Hematopoietic multipotent progenitor cell (in vitro differentiated cells): ENCODE data around the gene AHCYL1. TPM values are rescaled to one million over a fixed set of nuclear protein-coding genes. Genes with fewer than 3 reads are reported as not detected.

Experiments
- DNase-seq, 3 donors: peaks; one replicate each; pipeline ENCODE4 v3.0.0-alpha.2; 2011 to 2015; ENCODE audit warnings: low read depth in 2 of 3, low spot score in 2 of 3
- total RNA-seq: library from RNA; depleted of rRNA; stranded (reverse); fragments of >200 nt; gene quantifications from one replicate; pipeline ENCODE4 v1.2.3, GENCODE V29; 2012

The AHCYL1 gene
- total RNA-seq, 1 donor = 39.3 TPM

GRCh38 chr1:110034451-110035235, 50.1 kb downstream of the AHCYL1 start, which contains the start of gene STRIP1:
STRIP1 (plus strand) TSS chr1:110034624; CDS start chr1:110034638, 14 bp downstream.
- DNase-seq = peak; percentile 80 to 97 (median 95)

- no peak for DNase-seq
Measured at GRCh38 chr1:110035236-110035752, 50.7 kb downstream of the AHCYL1 start.

- no peak for DNase-seq
Measured at GRCh38 chr1:110038271-110038670, 53.7 kb downstream of the AHCYL1 start.

GRCh38 chr1:110039641-110040040, 55.1 kb downstream of the AHCYL1 start:
- no peak for DNase-seq

- DNase-seq = no peak
Measured at GRCh38 chr1:110040548-110040947, 56.0 kb downstream of the AHCYL1 start.

- DNase-seq = no peak
Measured at GRCh38 chr1:110043016-110043415, 58.5 kb downstream of the AHCYL1 start.

GRCh38 chr1:110047463-110047862, 62.9 kb downstream of the AHCYL1 start:
- DNase-seq = no peak

GRCh38 chr1:110048240-110048639, 63.7 kb downstream of the AHCYL1 start:
- no peak for DNase-seq

- DNase-seq = no peak
Measured at GRCh38 chr1:110048923-110049601, 64.5 kb downstream of the AHCYL1 start.

- DNase-seq = no peak
Measured at GRCh38 chr1:110049801-110050601, 65.4 kb downstream of the AHCYL1 start.

GRCh38 chr1:110050602-110051261, 66.2 kb downstream of the AHCYL1 start:
- no peak for DNase-seq

GRCh38 chr1:110051262-110051648, 66.7 kb downstream of the AHCYL1 start:
- no peak for DNase-seq

- peak in 1 of 3 donors; percentile 58 for DNase-seq
Measured at GRCh38 chr1:110053552-110054428, 69.2 kb downstream of the AHCYL1 start.

- DNase-seq = no peak
Measured at GRCh38 chr1:110055493-110056284, 71.1 kb downstream of the AHCYL1 start.

GRCh38 chr1:110056285-110056683, 71.7 kb downstream of the AHCYL1 start:
- DNase-seq = no peak

GRCh38 chr1:110056776-110057175, 72.2 kb downstream of the AHCYL1 start:
- DNase-seq = no peak

- no peak for DNase-seq
Measured at GRCh38 chr1:110057963-110058518, 73.5 kb downstream of the AHCYL1 start.

- DNase-seq = no peak
Measured at GRCh38 chr1:110058591-110058990, 74.0 kb downstream of the AHCYL1 start.
